ENCODE results near the gene GSTM2.

GSTM2 gene

DNA sequence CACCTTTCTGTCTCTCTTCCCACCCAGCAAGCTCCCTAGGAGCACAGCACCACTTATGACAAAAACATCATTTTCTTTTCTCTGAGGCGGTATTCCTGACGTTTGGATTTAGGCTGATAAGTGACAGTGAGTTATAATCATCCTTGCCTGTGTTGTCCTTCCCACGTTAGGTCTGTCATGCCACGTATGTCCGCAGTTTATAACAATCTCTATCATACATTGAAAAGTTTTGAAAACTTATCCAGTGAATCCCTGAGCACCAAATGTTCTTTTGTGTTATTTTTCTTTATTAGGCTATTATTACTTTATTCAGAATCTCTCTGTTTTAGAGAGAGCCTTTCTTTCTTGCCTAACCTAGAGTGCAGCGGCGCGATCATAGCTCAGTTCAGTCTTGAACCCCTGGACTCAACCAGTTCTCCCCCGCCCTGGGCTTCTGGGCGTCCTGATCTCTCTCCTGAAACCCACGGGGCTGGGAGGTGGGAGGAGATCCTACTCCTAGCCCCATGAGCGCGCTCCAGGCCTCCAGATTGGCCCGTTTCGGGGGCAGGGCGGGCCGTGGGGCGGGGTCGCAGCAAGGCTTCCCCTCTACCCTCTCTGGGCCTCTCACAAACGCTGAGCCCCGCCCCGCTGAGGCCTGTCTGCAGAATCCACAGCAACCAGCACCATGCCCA, at the start of gene GSTM2:
GSTM2 (plus strand) TSS at position 606 of the 671 bp plus-strand sequence; CDS start at position 665, 59 bp downstream.
- TF ChIP-seq ZFX (IDR thresholded peaks at IDR 0.05; ENCODE audit: borderline replicate concordance) (no peak), CTCF (IDR thresholded peaks at IDR 0.05) (no peak)
- no peak within 1 kb of the TSS for H3K27ac ChIP-seq

DNA sequence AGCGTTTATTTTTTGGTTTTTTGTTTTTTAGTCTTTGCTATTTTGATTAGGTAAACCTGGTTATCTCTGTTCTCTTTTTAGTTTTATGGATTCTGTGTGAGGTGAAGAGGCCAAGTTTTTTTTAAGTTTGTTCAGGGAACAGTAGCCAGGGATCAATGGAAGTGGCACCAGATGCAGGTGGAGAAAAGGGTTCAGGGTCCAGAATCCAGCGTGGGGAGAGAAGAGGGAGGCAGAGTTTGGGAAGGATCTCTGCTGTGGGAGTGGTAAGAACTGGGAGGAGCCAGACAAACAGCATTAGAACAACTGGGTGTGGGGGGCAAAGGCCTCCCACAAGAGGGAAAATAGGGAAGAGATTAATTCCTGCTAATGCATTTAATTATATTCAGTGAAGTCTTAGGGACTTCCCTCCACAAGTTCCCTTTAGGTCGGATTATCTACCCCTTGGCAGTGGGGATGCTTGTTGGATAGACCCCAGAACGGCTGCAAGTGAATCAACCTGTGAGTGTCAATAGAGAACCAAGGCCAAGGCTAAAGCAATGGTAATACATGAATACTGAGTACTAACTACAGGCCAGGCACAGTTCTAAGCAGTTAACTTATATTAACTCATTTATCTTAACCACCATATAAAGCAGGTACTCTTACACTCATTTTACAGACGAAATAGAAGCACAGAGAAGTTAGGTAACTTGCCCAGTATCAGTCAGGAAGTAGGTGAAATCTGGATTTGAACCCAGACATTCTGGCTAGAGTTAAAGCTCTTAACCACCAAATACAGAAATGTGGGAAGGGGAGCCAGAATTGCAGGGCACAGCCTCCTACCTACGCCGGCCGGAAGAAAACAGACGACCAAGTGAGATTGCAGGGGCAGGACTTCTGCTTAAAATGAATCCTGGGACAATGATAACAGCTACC, 48.9 kb upstream of the GSTM2 start:
- H3K27ac ChIP-seq = peak overlapping the region; percentile 84
- no peak for TF ChIP-seq CTCF (IDR thresholded peaks at IDR 0.05)
- no peak for TF ChIP-seq ZFX (IDR thresholded peaks at IDR 0.05; ENCODE audit: borderline replicate concordance)

- TF ChIP-seq CTCF (IDR thresholded peaks at IDR 0.05) (no peak), ZFX (IDR thresholded peaks at IDR 0.05; ENCODE audit: borderline replicate concordance) (no peak)
- peak within 1 kb of the TSS; percentile 84 for H3K27ac ChIP-seq
These were observed 48.1 kb upstream of the GSTM2 start, which contains the start of the genes AMPD2 and GNAT2 for GRCh38 chr1:109619576-109620400. Gene AMPD2, plus strand, starts transcription at chr1:109619837. Its CDS starts 1,339 bp downstream, at chr1:109621176. Gene GNAT2, minus strand, starts transcription at chr1:109619616. Its CDS starts 6,746 bp downstream, at chr1:109612870.

DNA sequence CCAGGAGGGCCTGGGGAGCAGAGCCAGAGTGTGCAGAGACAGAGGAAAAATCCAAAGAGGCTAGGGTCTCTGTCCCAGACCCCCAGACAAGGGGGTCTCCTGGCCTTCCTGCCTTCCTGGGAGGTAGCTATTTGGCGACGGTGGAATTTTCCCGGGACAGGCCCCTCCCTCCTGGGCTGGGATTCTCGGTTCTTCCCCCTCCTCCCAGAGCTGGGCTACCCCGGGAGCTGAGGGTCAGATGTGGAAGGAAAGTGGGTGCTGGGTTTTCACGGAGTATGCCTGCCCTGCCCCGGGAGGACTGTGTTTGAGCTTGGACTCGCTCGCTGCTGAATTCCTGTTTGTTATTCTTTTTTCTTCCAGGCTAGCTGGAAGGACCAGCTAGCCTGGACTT, 47.5 kb upstream of the GSTM2 start:
- no peak for TF ChIP-seq ZFX (IDR thresholded peaks at IDR 0.05; ENCODE audit: borderline replicate concordance)
- TF ChIP-seq CTCF (IDR thresholded peaks at IDR 0.05) = no peak

DNA sequence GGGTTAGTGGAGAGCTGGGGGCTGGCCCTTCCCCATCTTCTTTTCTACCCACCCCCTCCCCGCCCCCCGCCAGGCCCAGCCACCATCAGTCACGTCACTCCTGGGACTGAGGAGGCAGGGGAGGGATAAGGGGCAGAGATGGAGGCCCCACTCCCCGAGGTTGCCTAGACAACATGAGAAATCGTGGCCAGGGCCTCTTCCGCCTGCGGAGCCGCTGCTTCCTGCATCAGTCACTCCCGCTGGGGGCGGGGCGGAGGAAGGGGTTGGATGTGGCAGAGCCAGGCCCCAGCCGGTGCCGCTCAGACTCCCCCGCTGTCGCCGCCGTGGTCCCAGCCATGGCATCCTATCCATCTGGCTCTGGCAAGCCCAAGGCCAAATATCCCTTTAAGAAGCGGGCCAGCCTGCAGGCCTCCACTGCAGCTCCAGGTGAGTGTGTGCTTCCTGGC, 47.0 kb upstream of the GSTM2 start:
- peak overlapping the region; percentile 84 for H3K27ac ChIP-seq
- no peak for TF ChIP-seq ZFX (IDR thresholded peaks at IDR 0.05; ENCODE audit: borderline replicate concordance)
- no peak for TF ChIP-seq CTCF (IDR thresholded peaks at IDR 0.05)

More for the DNA sequence above, 47.5 kb upstream of the GSTM2 start:
- H3K27ac ChIP-seq = peak overlapping the region; percentile 84

DNA sequence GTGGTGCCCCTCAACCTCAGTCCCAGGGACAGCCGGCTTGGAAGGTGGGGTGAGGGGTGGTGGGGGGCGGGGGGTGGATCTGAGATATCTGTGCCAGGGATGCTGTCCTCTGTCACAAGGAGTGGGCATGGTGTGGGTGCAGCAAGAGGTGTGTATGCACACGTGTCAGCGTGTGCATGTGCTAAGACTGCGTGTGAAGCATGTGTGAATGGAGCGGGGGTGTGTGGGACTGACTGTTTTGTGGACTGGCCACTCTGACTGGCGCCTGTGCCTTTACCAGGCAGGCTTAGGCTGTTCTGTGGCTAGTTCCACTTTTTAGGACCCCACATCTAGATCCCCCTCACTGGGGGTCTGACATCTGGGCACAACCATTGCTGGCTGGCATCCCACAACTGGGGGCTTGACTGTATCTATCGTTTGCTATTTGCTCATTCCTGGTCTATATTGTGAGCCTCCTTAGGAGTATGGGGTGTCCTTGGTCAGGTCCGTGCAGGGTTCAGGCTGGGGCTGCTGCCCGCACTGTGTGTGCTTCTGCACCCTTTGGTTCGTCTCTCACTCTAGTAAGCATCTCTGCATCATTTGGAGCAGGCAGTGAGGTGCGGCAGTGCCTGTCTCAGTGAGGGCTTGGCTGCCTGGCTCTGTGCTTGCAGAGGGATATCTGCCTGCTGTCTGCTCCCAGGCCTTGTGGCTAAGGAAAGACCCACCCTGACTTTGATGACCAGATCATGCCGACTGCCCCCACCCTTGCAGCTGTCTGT, 46.3 kb upstream of the GSTM2 start:
- H3K27ac ChIP-seq = peak overlapping the region; percentile 84
- no peak for TF ChIP-seq ZFX (IDR thresholded peaks at IDR 0.05; ENCODE audit: borderline replicate concordance)
- TF ChIP-seq CTCF (IDR thresholded peaks at IDR 0.05) = no peak
